GM21786 (cell line): Measurements from ENCODE around the gene MAPK8IP1.

Experiments used
- ATAC-seq: cut with Tn5 transposase; IDR thresholded peaks from one replicate; pipeline ENCODE4 v1.9.1; 2021; ENCODE audit not compliant: unreplicated experiment

MAPK8IP1 gene

DNA sequence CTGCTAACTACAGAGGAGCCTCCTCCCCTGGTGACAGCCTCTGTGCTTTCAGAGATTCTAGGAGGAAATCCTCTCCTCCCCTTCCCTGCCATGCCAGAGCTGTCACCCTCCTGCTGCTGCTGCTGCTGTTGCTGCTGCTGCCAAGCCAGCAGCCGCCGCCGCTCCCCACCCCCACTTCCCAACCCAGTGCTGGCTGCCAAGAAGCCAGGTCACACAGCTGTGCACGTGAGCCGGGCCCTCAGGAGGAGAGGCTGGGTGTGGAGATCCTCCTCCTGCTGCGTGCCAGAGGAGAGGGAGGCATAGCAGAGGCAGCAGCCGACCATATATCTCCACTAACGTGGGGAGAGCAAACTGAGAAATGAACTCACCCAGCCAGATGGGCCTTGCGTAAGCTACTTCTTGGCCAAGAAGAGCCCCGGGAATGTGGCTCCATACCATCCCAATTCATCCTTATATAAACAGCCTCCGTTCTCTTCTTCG, 25.8 kb upstream of the MAPK8IP1 start:
- no peak for ATAC-seq

DNA sequence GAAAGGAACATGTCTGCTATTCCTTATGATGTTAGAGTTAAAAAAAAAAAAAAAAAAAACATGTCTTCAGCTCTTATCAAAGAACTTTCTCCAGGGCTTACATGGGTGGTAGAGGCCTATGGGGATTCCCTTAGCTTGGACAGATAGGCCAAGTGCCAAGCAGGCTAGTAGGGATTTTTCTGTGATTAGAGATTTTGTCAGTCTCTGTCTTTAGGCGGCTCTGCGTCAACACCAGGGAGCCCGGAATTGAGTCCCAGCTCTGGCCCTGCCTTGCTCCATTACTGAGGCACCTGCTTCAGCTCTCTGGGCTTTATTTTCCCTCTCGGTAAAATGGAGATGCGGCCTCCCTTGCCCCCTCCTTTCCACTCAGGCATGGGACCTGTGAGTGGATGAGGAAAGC, 25.1 kb upstream of the MAPK8IP1 start:
- ATAC-seq: no peak

- no peak for ATAC-seq
Measured at GRCh38 chr11:45860764-45861510, 24.5 kb upstream of the MAPK8IP1 start.

GRCh38 chr11:45864041-45864440, 21.4 kb upstream of the MAPK8IP1 start:
- ATAC-seq: no peak

DNA sequence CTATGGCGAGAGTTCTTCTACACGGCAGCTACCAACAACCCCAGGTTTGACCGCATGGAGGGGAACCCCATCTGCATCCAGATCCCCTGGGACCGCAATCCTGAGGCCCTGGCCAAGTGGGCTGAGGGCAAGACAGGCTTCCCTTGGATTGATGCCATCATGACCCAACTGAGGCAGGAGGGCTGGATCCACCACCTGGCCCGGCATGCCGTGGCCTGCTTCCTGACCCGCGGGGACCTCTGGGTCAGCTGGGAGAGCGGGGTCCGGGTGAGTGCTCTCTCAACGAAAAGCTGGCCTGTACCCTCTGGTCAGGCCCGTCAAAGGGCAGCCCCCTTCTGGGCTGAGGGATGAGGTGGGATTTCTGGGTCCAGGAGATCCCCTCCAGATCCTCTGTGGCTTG, 15.9 kb upstream of the MAPK8IP1 start:
- ATAC-seq: no peak

GRCh38 chr11:45870706-45871105, 14.7 kb upstream of the MAPK8IP1 start:
- ATAC-seq: no peak

DNA sequence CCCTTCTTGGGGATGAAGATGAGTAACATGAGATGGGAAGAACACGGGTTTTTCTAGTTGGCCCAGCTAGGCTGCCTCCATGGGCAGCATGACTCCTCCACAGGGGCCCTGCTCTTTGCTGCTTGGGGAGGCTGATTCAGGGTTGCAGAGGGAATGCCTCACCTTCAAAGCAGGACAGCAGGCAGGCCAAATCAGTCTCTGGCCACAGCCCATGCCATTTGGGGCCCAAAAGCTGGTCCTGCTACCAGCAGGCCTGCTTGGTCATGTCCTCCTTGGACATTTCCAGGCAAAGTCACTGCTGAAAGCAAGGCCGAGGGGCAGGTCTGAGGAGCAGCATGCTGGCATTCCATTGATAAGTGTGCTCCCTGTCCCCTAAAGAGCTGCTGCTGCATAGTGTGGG, 13.8 kb upstream of the MAPK8IP1 start:
- ATAC-seq: no peak

GRCh38 chr11:45872651-45873356, 12.6 kb upstream of the MAPK8IP1 start:
- ATAC-seq: no peak

- ATAC-seq: no peak
Measured at GRCh38 chr11:45876401-45876800, 9.1 kb upstream of the MAPK8IP1 start.

DNA sequence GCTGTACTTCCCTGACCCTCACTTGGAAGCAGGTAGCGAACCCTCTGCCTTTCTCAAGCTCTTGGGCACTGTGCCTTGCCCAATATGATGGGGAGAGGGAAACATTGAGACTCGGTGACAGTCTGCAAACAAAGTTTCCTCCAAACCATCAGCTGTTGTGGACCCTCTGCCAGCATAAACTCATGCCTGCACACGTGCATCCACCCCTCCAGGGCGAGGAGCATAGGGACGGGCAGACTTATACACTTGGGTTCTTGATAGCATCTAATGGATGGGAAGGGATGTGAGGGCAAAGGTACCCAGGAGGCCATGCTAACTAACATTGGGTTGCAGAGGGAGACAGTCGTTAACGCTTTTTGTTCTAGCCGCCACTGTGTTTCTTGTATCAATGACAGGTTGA, 8.2 kb upstream of the MAPK8IP1 start:
- ATAC-seq: no peak

- ATAC-seq: no peak
Measured at GRCh38 chr11:45877845-45878244, 7.6 kb upstream of the MAPK8IP1 start.

GRCh38 chr11:45879803-45880686, 5.4 kb upstream of the MAPK8IP1 start:
- ATAC-seq: no peak

DNA sequence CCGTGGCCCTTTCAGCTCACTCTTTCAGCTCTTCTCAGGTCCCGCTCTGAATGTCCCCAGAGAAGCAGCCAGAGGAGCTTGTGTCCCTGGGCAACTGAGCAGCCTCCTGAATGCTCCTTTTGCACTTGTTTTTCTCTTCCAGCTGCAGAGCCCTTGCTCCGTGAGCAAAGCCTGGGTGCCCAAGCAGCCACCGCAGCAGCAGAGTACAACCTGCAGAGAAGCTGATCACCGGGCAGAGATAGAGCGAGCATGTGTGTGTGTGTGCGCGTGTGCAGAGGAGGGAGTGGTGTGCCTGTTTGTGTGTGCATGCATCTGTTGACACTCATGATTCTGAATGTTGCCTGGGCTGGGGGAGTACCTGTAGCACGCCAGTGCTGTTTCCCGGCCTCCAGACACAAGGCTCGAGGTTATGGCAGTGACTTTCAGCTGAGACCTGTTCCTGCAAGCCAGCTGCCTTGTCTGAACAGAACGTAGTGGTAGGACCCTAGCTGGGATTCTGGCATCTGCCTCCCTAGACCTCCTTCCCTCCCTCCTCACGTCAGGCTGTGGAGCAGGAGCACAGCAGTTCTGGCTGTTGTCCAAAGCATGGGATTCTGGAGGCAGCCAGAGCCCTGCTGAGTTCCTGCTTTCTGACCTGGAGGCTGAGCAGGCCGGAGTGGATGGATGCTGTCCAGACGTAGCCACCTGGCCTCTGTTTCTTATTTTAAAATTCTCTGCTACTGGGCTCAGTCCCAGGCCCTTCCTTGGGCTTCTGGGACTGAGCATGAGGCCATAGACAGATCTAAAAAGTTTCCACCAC, 4.5 kb upstream of the MAPK8IP1 start:
- ATAC-seq: no peak

DNA sequence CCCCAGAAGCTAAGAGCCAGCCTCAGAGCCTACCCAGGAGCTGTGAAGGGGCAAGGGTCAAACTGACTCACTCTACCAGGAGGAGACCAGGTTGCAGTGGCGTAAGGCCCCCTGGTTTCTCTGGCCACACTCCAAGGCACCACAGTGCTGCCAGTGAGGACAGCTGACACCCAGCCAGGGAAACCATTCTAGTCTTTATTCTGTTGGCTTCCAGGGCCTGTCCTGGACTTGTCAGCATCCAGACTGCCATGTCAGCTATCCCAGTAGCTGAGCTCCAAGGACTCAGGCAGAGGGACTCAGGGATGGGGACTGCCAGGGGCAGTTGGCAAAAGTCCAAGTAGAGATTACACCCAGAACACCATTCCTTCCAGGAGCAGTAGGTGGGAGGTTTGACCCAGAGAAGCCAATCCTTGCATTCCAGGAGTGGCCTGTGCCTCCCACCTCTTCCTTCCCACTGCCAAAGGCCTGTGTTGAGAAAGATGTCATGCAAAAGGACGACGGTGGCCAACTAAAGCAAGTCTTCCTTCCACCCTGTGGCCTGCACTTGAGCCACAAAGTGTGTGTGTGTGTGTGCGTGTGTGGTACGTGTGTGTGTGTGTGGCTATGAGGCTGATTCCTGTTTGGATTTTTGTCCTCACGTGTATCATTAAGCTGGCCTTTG, 3.6 kb upstream of the MAPK8IP1 start:
- ATAC-seq: no peak

DNA sequence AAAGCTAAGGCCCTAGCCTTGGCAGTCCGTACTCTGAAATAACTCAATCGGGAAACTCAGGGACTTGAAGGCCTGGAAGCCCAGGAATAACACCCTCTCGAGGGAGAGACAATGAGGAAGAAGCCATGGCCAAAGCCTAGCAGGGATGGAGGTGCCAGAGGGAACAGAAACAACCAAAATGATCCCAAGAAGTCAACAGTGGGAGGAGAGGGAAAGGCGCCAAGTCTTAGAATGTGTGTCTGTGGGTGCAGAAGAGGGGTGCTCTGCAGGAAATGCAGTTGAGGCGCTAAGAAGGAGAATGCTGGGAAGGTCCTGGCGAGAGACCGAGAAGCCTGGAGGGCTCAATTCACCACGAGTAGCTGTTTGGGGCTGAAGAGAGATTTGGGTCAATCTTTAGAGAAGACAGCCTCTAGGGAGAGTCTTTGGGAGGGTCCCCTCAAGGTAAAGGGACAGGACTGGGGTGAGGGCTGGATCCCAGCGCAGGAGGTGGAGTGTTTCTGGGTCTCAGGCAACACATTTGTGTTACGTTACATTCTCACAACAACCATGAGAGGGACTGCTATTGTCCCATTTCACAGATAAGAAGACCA, 760 bp upstream of the MAPK8IP1 start:
- no peak for ATAC-seq

GRCh38 chr11:45885921-45886721, 670 bp downstream of the MAPK8IP1 start:
- ATAC-seq: no peak

- no peak for ATAC-seq
Measured at GRCh38 chr11:45886816-45887520, 1.5 kb downstream of the MAPK8IP1 start.

DNA sequence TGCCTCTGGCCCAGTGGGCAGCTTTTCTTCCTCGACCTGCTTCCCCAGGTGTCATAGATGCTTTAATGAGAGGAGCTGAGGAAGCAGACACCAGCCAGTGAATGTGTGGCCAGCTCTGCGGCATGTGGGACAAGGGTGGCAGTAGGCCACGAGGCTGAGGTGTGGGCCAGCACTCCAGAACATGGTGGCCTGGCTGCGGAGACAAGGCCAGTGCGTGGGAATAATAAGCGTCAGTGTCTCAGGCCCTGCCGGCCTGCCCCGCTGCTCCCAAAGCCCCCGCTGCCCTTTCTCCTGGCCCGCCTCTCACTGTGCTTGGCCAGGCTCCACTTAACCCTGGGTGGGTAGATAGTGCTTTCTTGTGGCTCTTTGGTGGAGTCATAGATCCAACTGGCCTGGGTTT, 2.1 kb downstream of the MAPK8IP1 start:
- no peak for ATAC-seq
